Right lung (tissue), 10 donors: Measurements from ENCODE around the gene NR2F6. TPM values are rescaled to one million over a fixed set of nuclear protein-coding genes. Genes with fewer than 3 reads are reported as not detected.
"Not testable (repeated sequence)": the region's sequence is repeated elsewhere in the genome, so short reads cannot be mapped to it uniquely, and the experiment has no call there.

ENCODE experiments used
- DNase-seq, 2 donors: peaks; one replicate each; pipeline ENCODE4 v3.0.0-alpha.2; 2013
- long read RNA-seq, 8 donors: transcript quantifications; one replicate each; lab custom pipeline, GENCODE V29; 2026
- polyA plus RNA-seq, 5 donors: library from polyadenylated mRNA; unstranded; fragments of 120-200 nt; gene quantifications; one replicate each; pipeline versions ENCODE4 v1.2.1 to v1.2.3, GENCODE V29; 2013; ENCODE audit warnings: inconsistent platforms in 1 of 5, low replicate concordance in 1 of 5; ENCODE audit not compliant: insufficient read length in 5 of 5, insufficient read depth in 1 of 5

Gene NR2F6
- 10 to 100 TPM; 19.8 to 46.6 (median 24.9) TPM for polyA plus RNA-seq
- long read RNA-seq, donor 1, transcript NR2F6-201 (4 exons, 2,404 nt): major isoform, 40 of 122 reads
- long read RNA-seq, donor 1, partial matches to known transcripts: 82 of 122 reads
- long read RNA-seq, donor 1, other reads (novel, unspliced or antisense): 0 of 122 reads
- long read RNA-seq, donor 2, transcript NR2F6-201 (4 exons, 2,404 nt): major isoform, 21 of 29 reads
- long read RNA-seq, donor 2, partial matches to known transcripts: 8 of 29 reads
- long read RNA-seq, donor 2, other reads (novel, unspliced or antisense): 0 of 29 reads
- long read RNA-seq, donor 3, transcript NR2F6-201 (4 exons, 2,404 nt): major isoform, 23 of 39 reads
- long read RNA-seq, donor 3, partial matches to known transcripts: 16 of 39 reads
- long read RNA-seq, donor 3, other reads (novel, unspliced or antisense): 0 of 39 reads
- long read RNA-seq, donor 4, transcript NR2F6-201 (4 exons, 2,404 nt): major isoform, 21 of 21 reads
- long read RNA-seq, donor 4, partial matches to known transcripts: 0 of 21 reads
- long read RNA-seq, donor 4, other reads (novel, unspliced or antisense): 0 of 21 reads
- long read RNA-seq, donor 5, transcript NR2F6-201 (4 exons, 2,404 nt): major isoform, 31 of 63 reads
- long read RNA-seq, donor 5, partial matches to known transcripts: 32 of 63 reads
- long read RNA-seq, donor 5, other reads (novel, unspliced or antisense): 0 of 63 reads
- long read RNA-seq, donor 6, transcript NR2F6-201 (4 exons, 2,404 nt): major isoform, 45 of 97 reads
- long read RNA-seq, donor 6, partial matches to known transcripts: 52 of 97 reads
- long read RNA-seq, donor 6, other reads (novel, unspliced or antisense): 0 of 97 reads
- long read RNA-seq, donor 7, transcript NR2F6-201 (4 exons, 2,404 nt): major isoform, 28 of 40 reads
- long read RNA-seq, donor 7, partial matches to known transcripts: 12 of 40 reads
- long read RNA-seq, donor 7, other reads (novel, unspliced or antisense): 0 of 40 reads
- long read RNA-seq, donor 8, transcript NR2F6-201 (4 exons, 2,404 nt): major isoform, 11 of 17 reads
- long read RNA-seq, donor 8, partial matches to known transcripts: 6 of 17 reads
- long read RNA-seq, donor 8, other reads (novel, unspliced or antisense): 0 of 17 reads

- no peak for DNase-seq
These were observed at the start of gene NR2F6 for GRCh38 chr19:17245535-17245984. TSS of gene NR2F6 (minus strand) at chr19:17245919. CDS start at chr19:17245220, 699 bp downstream.

DNA sequence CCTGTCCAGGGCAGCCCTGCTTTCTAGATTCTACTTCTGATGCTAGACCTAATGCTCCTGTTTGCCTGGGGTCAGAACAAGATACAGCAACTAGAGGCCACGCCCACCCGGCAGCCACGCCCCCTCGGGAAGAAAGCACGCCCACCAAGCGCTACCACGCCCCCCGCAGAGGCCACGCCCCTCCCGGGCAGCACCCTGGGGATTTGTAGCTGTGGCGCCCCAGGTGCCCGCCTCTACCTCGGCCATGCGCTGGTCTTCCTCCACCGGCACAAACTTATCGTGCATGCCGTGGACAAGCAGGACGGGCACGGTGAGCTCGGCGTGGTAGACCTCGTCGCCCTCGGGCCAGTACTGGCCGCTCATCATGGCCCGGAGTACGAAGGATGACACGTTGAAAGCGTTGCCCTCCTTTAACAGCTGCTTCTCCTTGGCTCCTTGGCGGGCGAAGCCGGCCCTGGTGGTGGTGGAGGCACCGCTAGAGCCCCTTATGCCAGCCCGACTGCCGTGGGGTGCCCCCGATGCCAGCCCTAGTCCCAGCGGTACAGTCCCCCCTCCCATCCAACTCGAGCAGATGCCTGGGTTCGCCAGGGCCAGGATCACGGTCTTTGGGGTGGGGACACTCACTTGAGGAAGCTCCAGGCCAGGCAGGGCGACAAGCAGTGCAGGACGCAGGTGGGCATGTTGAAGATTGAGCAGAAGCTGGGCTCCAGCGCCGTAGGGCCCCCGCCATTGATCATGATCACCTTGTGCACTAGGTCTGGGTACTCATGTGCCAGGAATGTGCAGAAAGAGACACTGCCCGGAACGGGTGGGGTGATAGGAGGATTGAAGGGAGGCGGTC lies 48.6 kb upstream of the NR2F6 start:
- DNase-seq: no peak

DNA sequence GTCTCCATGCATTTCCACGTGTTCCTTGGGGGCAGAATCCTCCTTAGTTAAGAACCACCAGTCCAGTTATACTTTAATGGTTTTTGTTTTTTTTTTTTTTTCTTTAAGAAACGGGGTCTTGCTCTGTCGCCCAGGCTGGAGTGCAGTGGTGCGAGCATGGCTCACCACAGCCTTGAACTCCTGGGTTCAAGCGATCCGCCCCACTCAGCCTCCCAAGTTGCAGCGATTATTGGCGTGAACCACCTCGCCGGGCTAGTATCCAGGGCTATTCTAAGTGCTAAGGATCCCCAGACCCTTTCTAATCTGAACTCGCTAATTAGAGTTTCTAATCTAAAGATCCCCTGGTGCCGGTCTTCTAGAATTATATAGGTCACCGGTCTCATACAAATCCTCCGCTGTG lies 47.9 kb upstream of the NR2F6 start:
- no peak for DNase-seq

GRCh38 chr19:17292301-17293074 lies 46.8 kb upstream of the NR2F6 start:
- peak; percentile 61 to 62 for DNase-seq

- peak; percentile 9 to 26 for DNase-seq
These were observed 43.8 kb upstream of the NR2F6 start for GRCh38 chr19:17289489-17289888.

DNA sequence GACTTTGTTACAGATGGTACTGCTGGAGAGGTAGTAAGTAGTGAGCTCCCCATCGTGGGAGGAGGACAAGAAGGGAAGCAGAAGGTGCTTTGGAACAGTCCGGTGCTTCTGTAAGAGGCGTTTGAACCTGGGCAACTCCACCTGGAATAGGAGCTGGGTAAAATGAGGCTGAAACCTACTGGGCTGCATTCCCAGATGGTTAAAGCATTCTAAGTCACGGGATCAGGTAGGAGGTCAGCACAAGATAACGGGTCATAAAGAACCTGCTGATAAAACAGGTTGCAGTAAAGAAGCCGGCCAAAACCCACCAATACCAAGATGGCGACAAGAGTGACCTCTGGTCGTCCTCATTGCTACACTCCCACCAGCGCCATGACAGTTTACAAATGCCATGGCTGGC lies 41.0 kb upstream of the NR2F6 start:
- no peak for DNase-seq

DNA sequence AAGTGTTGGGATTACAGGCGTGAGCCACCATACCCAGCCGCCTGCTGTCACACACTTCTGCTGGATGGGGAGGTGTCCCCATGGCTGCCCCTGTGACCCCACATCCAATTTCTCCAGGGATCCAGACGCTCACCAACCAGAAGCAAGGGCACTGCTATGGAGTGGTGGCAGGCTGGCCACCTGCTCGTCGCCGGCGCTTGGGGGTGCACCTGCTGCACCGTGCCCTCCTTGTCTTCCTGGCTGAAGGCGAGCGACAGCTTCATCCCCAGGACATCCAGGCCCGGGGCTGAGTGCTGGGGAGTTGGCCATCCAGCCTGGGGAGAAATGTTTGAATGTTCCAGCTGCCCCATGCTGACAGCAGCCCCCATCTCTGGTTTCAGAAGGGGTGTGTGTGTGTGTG lies 40.5 kb upstream of the NR2F6 start:
- DNase-seq: no peak

DNA sequence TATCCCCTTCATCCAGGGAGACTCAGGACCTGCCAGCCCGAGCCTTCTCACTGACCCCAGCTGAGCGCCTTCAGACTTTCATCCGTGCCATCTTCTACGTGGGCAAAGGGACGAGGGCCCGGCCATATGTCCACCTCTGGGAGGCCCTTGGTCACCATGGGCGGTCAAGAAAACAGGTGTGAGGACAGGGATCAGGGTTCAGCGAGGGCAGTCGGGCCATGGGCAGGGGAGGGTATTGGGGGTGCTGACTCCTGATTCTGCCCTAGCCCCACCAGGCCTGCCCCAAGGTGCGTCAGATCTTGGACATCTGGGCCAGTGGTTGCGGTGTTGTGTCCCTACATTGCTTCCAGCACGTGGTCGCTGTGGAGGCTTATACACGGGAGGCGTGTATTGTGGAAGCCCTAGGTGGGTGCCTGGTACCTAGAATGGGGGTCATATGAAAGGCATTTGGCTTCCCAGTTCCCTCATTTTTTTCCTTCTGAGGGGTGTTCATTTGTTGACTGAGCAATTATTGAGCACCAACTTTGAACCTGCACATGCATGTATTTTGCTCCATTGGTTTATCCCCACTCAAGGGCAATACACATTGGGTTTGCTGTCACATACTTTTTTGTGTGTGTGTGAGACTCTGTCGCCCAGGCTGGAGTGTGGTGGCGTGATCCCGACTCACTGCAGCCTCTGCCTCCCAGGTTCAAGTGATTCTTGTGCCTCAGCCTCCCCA lies 39.9 kb upstream of the NR2F6 start:
- no peak for DNase-seq

DNA sequence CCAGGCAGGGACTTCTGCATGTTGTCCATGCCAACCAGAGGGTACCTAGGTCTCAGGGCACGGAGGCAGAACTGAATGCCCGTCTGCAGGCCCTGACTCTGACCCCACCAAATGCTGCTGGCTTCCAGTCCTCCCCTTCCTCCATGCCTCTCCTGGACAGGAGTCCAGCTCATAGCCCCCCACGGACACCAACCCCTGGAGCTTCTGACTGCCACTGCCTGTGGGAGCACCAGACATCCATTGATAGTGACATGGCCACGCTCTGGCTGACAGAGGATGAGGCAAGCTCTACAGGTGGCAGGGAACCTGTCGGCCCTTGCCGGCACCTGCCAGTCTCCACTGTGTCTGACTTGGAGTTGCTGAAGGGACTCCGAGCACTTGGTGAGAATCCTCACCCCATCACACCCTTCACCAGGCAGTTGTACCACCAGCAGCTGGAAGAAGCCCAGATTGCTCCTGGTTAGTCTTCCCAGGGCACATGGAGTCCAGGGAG lies 37.8 kb upstream of the NR2F6 start:
- no peak for DNase-seq

GRCh38 chr19:17282488-17283125 lies 36.9 kb upstream of the NR2F6 start:
- DNase-seq: peak; percentile 61 to 74

DNA sequence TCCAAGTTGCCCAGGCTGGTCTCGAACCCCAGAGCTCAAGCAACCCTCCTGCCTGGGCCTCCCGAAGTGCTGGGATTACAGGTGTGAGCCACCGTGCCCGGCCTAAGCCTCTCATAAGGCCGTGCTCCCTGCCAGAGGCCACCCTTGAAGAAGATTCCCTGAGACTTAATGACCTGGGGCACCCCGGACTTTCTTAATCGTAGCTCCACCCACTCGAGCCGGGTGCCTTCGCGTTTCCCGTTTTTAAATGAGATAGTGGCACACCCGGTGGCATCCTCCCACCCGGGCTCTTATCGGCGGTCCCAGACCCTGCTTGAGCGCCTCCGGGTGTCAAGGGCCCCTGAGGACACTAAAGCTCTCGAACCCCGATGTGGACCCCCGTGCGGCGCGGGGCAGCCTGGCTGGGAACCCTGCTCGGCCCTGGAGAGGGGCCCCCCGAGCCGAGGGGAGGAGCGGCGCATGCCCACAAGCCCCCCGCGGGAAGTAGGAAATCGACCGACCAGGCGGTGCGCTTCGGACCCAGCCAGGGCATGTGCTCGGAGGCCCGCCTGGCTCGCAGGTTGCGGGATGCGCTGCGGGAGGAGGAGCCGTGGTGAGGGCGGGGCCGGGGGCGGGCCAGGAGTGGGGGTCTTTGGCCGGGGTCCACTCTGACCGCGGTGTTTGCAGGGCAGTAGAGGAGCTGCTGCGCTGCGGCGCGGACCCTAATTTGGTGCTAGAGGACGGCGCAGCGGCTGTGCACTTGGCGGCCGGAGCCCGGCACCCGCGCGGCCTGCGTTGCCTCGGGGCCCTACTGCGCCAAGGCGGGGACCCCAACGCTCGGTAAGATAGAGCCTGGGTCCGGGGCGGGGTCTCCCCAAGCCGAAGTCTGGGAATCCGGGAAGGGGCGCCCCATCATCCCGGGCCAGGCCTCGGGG lies 35.9 kb upstream of the NR2F6 start, which contains the start of gene ANKLE1:
Gene ANKLE1, plus strand, starts transcription at position 511 of the 914 bp plus-strand sequence. Its CDS starts 20 bp downstream, at position 531.
- DNase-seq: no peak

DNA sequence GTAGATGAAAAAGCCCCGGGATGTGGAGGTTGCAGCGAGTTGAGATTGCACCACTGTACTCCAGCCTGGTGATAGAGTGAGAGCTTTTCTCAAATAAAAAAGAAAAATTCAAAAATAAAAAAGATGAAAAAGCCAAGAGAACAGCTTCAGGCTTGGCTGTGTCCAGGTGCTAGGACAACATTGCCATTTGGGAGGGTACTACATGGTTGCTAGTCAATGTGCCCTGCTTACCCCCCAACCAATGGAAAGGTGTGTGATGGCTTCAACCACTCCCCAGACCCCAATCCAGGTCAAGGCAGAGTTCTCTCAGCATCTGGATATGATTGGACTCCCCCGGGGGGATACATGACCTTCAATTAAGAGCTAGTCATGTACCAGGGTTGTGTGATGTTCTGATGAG lies 33.7 kb upstream of the NR2F6 start:
- no peak for DNase-seq

DNA sequence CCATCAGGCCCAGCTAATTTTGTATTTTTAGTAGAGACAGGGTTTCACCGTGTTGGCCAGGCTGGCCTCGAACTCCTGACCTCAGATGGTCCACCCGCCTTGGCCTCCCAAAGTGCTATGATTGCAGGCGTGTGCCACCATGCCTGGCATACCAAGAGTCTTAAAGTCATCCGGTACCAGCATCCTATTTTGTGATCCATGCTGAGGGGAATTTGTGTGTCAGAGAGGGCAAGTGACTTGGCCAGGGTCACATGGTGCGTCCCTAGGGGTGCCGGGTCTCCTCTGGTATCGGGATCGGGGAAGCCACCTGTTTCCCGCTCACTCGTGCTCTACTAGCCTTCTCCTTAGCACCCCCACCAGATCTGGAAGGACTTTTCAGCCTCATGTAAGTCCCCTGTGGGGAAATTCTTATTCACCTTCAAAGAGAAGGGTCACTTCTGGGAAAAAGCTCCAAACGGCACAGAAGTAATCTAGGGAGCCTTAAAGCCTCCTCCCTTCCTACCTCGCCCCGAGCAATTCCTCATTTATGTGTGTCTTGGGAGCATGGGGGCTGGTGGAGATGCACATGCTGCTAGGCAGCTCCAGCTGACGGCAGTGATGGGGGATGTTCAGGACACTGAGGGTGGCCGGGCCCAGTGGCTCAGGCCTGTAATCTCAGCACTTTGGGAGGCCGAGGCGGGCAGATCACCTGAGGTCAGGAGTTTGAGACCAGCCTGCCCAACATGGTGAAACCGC lies 29.9 kb upstream of the NR2F6 start:
- DNase-seq: no peak

DNA sequence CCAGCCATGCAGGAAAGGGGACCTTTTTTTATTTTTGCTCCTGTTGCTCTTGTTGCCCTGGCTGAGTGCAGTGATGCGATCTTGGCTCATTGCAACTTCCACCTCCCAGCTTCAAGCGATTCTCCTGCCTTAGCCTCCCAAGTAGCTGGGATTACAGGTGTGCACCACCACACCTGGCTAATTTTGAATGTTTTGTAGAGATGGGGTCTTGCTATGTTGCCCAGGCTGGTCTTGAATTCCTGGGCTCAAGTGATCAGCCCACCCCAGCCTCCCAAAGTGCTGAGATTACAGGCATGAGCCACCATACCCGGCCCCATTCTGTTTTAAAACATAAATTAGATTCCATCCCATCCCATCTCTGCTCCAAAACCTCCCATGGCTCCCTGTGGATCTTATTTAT lies 29.2 kb upstream of the NR2F6 start:
- not testable (repeated sequence) for DNase-seq

DNA sequence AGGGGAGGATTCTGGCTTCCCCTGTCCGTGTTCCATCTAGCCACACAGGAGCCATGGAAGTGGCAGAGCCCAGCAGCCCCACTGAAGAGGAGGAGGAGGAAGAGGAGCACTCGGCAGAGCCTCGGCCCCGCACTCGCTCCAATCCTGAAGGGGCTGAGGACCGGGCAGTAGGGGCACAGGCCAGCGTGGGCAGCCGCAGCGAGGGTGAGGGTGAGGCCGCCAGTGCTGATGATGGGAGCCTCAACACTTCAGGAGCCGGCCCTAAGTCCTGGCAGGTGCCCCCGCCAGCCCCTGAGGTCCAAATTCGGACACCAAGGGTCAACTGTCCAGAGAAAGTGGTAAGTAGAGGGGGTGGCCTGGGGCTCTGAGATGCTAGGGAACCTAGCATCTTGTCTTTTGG lies 23.0 kb upstream of the NR2F6 start:
- no peak for DNase-seq

GRCh38 chr19:17266975-17267788 lies 21.5 kb upstream of the NR2F6 start, which contains the start of gene BABAM1:
TSS of gene BABAM1 (plus strand) at chr19:17267443. CDS start at chr19:17268807, 1,364 bp downstream.
- DNase-seq: peak; percentile 94 to 97
